Effector CD8-positive, alpha-beta T cell (primary cell): ENCODE measurements around the gene MYO9B.

Experiments
- DNase-seq: peaks from one replicate; lab custom pipeline; 2025; lab: John Stamatoyannopoulos, UW
- total RNA-seq, 4 experiments: gene quantifications; one replicate each; lab custom pipeline; 2026; lab: John Stamatoyannopoulos, UW

The MYO9B gene
- total RNA-seq = 268 to 467 (median 383) reads per million in 4 experiments

- peak; percentile 99 for DNase-seq
Observed at GRCh38 chr19:17075035-17075863, at the start of gene MYO9B, which contains the start of gene HAUS8. Gene MYO9B (plus strand): TSS chr19:17075777. CDS start chr19:17101718, 25,941 bp downstream. Gene HAUS8 (minus strand): TSS chr19:17075452. CDS start chr19:17075422, 30 bp downstream.

GRCh38 chr19:17025991-17026658 is 49.5 kb upstream of the MYO9B start:
- no peak for DNase-seq

GRCh38 chr19:17026706-17027534 is 48.7 kb upstream of the MYO9B start, which contains the start of gene CPAMD8:
Gene CPAMD8 (minus strand): TSS chr19:17026810. CDS start chr19:17026642, 168 bp downstream.
- no peak for DNase-seq

- no peak for DNase-seq
Observed at GRCh38 chr19:17027535-17027975, 48.0 kb upstream of the MYO9B start.

- no peak for DNase-seq
Observed at GRCh38 chr19:17031741-17032140, 43.8 kb upstream of the MYO9B start.

GRCh38 chr19:17035842-17036424 is 39.6 kb upstream of the MYO9B start:
- DNase-seq = no peak

GRCh38 chr19:17036640-17037039 is 38.9 kb upstream of the MYO9B start:
- no peak for DNase-seq

GRCh38 chr19:17037184-17037583 is 38.4 kb upstream of the MYO9B start:
- no peak for DNase-seq

GRCh38 chr19:17037966-17038500 is 37.5 kb upstream of the MYO9B start:
- no peak for DNase-seq

- no peak for DNase-seq
Observed at GRCh38 chr19:17041976-17042375, 33.6 kb upstream of the MYO9B start.

- DNase-seq = no peak
Observed at GRCh38 chr19:17043744-17044143, 31.8 kb upstream of the MYO9B start.

- no peak for DNase-seq
Observed at GRCh38 chr19:17045907-17046502, 29.6 kb upstream of the MYO9B start.

- no peak for DNase-seq
Observed at GRCh38 chr19:17048885-17049453, 26.6 kb upstream of the MYO9B start.

GRCh38 chr19:17049711-17050280 is 25.8 kb upstream of the MYO9B start:
- DNase-seq = no peak

- no peak for DNase-seq
Observed at GRCh38 chr19:17052439-17052838, 23.1 kb upstream of the MYO9B start.

- DNase-seq = no peak
Observed at GRCh38 chr19:17054746-17055145, 20.8 kb upstream of the MYO9B start.

- DNase-seq = no peak
Observed at GRCh38 chr19:17055636-17056035, 19.9 kb upstream of the MYO9B start.

- DNase-seq = no peak
Observed at GRCh38 chr19:17058236-17058635, 17.3 kb upstream of the MYO9B start.

- no peak for DNase-seq
Observed at GRCh38 chr19:17060802-17061201, 14.8 kb upstream of the MYO9B start.

GRCh38 chr19:17061205-17061604 is 14.4 kb upstream of the MYO9B start:
- no peak for DNase-seq
